Trophoblast cell (in vitro differentiated cells and primary cell): Measurements from ENCODE around the gene FAM219A.

Experiments used
- DNase-seq, 2 donors: peaks; one replicate each; pipeline ENCODE4 v3.0.0-alpha.2; 2016
- H2AFZ ChIP-seq: 2 replicates; pipeline ENCODE4 v1.6.1; 2013; ENCODE audit warnings: low read length, moderate library complexity, mild to moderate bottlenecking; ENCODE audit not compliant: insufficient read depth, poor library complexity
- H2AK5ac ChIP-seq: 2 replicates; pipeline ENCODE4 v1.6.1; 2013; ENCODE audit warnings: mild to moderate bottlenecking, low read length
- H2BK120ac ChIP-seq: 2 replicates; pipeline ENCODE4 v1.6.1; 2013; ENCODE audit warnings: low read length, mild to moderate bottlenecking, moderate library complexity; ENCODE audit not compliant: insufficient read depth, poor library complexity
- H2BK12ac ChIP-seq: 2 replicates; pipeline ENCODE4 v1.6.1; 2013; ENCODE audit warnings: mild to moderate bottlenecking, low read length, moderate library complexity
- H2BK5ac ChIP-seq: 2 replicates; pipeline ENCODE4 v1.6.1; 2013; ENCODE audit warnings: low read length, low read depth, moderate library complexity, mild to moderate bottlenecking; ENCODE audit not compliant: poor library complexity
- H3K14ac ChIP-seq: 2 replicates; pipeline ENCODE4 v1.6.1; 2013; ENCODE audit warnings: mild to moderate bottlenecking, low read length
- H3K18ac ChIP-seq: 2 replicates; pipeline ENCODE4 v1.6.1; 2013; ENCODE audit warnings: mild to moderate bottlenecking, low read length
- H3K23ac ChIP-seq: 2 replicates; pipeline ENCODE4 v1.6.1; 2013; ENCODE audit warnings: low read length
- H3K27ac ChIP-seq: 2 replicates; pipeline ENCODE4 v1.5.1; 2013; ENCODE audit warnings: low read depth, mild to moderate bottlenecking, inconsistent platforms, low read length, moderate library complexity
- H3K27me3 ChIP-seq: 2 replicates; pipeline ENCODE4 v1.6.1; 2013; ENCODE audit warnings: inconsistent platforms, mild to moderate bottlenecking, low read length, moderate library complexity; ENCODE audit not compliant: insufficient read depth
- H3K36me3 ChIP-seq, 2 experiments: 1 replicate in 1 of 2; 2 replicates in 1 of 2; pipeline ENCODE4 v1.6.1; 2013; ENCODE audit warnings: low read length in 2 of 2, mild to moderate bottlenecking in 2 of 2, moderate library complexity in 1 of 2; ENCODE audit not compliant: insufficient read depth in 2 of 2, control insufficient read depth in 1 of 2
- H3K4ac ChIP-seq: 2 replicates; pipeline ENCODE4 v1.6.1; 2013; ENCODE audit warnings: low read depth, mild to moderate bottlenecking, low read length, moderate library complexity
- H3K4me1 ChIP-seq, 2 experiments: 1 replicate in 1 of 2; 2 replicates in 1 of 2; pipeline ENCODE4 v1.6.1; 2013; ENCODE audit warnings: low read length in 2 of 2, mild to moderate bottlenecking in 2 of 2, moderate library complexity in 1 of 2; ENCODE audit not compliant: insufficient read depth in 2 of 2, control insufficient read depth in 1 of 2
- H3K4me2 ChIP-seq: 2 replicates; pipeline ENCODE4 v1.6.1; 2013; ENCODE audit warnings: inconsistent platforms, mild to moderate bottlenecking, low read length, moderate library complexity
- H3K4me3 ChIP-seq: 2 replicates; pipeline ENCODE4 v1.5.1; 2013; ENCODE audit warnings: mild to moderate bottlenecking, low read depth, low read length, inconsistent platforms
- H3K79me1 ChIP-seq: one replicate; pipeline ENCODE4 v1.6.1; 2013; ENCODE audit warnings: low read length
- H3K79me2 ChIP-seq: 2 replicates; pipeline ENCODE4 v1.6.1; 2013; ENCODE audit warnings: low read length, mild to moderate bottlenecking; ENCODE audit not compliant: control insufficient read depth, insufficient read depth, poor library complexity
- H3K9ac ChIP-seq: 2 replicates; pipeline ENCODE4 v1.6.1; 2013; ENCODE audit warnings: mild to moderate bottlenecking, low read length
- H3K9me3 ChIP-seq: 2 replicates; pipeline ENCODE4 v1.6.1; 2013; ENCODE audit warnings: low read depth, mild to moderate bottlenecking, control low read depth, inconsistent platforms, low read length; ENCODE audit not compliant: insufficient read depth
- H4K12ac ChIP-seq: 2 replicates; pipeline ENCODE4 v1.6.1; 2013; ENCODE audit warnings: low read depth, mild to moderate bottlenecking, low read length, moderate library complexity
- H4K8ac ChIP-seq: 2 replicates; pipeline ENCODE4 v1.6.1; 2013; ENCODE audit warnings: low read depth, mild to moderate bottlenecking, low read length, moderate library complexity
- H4K91ac ChIP-seq: one replicate; pipeline ENCODE4 v1.6.1; 2013; ENCODE audit warnings: low read depth, mild to moderate bottlenecking, low read length, moderate library complexity
- WGBS: extraction: QIAGEN DNeasy Blood & Tissue Kit; methylation state at CpG from one replicate; pipeline ENCODE4 v1.1.7; 2013; ENCODE audit warnings: missing lambda C conversion rate; ENCODE audit not compliant: insufficient read length, insufficient coverage; ENCODE audit errors: extremely low coverage; 5-methylcytosine and 5-hydroxymethylcytosine counted together

FAM219A gene

GRCh38 chr9:34374905-34375552, 83.3 kb downstream of the FAM219A start:
- no peak overlapping the region for H2AK5ac ChIP-seq
- H2BK120ac ChIP-seq: peak overlapping the region; percentile 13
- peak overlapping the region; percentile 82 for H3K4me2 ChIP-seq
- no peak overlapping the region for H2AFZ ChIP-seq
- H3K36me3 ChIP-seq: peaks cover 23 to 25% of the 10 kb centered on the region in 2 experiments
- no peak overlapping the region for H3K14ac ChIP-seq
- H3K4me3 ChIP-seq: no peak overlapping the region
- H3K9me3 ChIP-seq: peaks cover 23% of the 10 kb centered on the region
- H3K79me2 ChIP-seq: peaks cover 3% of the 10 kb centered on the region
- peak overlapping the region; percentile 84 for H3K27ac ChIP-seq
- H3K18ac ChIP-seq: no peak overlapping the region
- no peak overlapping the region for H3K9ac ChIP-seq
- H4K8ac ChIP-seq: no peak overlapping the region
- DNase-seq: peak; percentile 65 to 81
- H3K4ac ChIP-seq: no peak overlapping the region
- H3K4me1 ChIP-seq: peaks cover 39 to 48% of the 10 kb centered on the region in 2 experiments
- no peaks in the 10 kb centered on the region for H3K27me3 ChIP-seq
- no CpG with 5 or more reads among the region's 5 CpGs for WGBS
- H2BK12ac ChIP-seq: no peak overlapping the region
- H4K91ac ChIP-seq: no peak overlapping the region
- H3K79me1 ChIP-seq: peaks cover 20% of the 10 kb centered on the region
- peak overlapping the region; percentile 10 for H2BK5ac ChIP-seq
- H4K12ac ChIP-seq: no peak overlapping the region
- H3K23ac ChIP-seq: no peak overlapping the region

DNA sequence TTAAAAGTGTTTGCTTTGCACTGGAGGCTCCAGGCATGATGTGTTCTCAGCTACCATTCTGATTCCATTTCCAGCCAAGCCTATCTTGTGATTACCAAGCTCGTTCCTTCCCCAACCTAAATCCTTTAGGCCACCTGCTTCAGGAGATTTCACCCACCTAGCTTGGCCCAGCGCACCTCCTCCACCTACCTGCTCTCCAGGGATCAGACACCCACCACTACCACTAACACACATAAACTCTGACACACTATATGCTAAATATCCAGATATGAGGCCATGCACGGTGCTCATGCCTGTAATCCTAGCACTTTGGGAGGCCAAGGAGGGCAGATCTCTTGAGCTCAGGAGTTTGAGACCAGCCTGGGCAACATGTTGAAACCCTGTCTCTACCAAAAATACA, 84.0 kb downstream of the FAM219A start:
- Histone ChIP-seq H4K91ac (peak overlapping the region; percentile 51), H3K4me3 (no peak overlapping the region), H3K18ac (peak overlapping the region; percentile 19), H3K27me3 (no peaks in the 10 kb centered on the region), H3K36me3 (peaks cover 30% of the 10 kb centered on the region in 2 experiments), H3K14ac (peak overlapping the region; percentile 37), H3K23ac (no peak overlapping the region), H4K12ac (no peak overlapping the region), H3K9ac (no peak overlapping the region), H2BK5ac (no peak overlapping the region), H2AK5ac (peak overlapping the region; percentile 80), H3K4me1 (peaks cover 35 to 45% of the 10 kb centered on the region in 2 experiments), H3K27ac (no peak overlapping the region), H3K9me3 (peaks cover 26% of the 10 kb centered on the region), H2BK120ac (peak overlapping the region; percentile 12), H2BK12ac (peak overlapping the region; percentile 70), H3K4me2 (no peak overlapping the region), H2AFZ (no peak overlapping the region), H3K79me1 (peaks cover 20% of the 10 kb centered on the region), H4K8ac (peak overlapping the region; percentile 5), H3K79me2 (peaks cover 3% of the 10 kb centered on the region), H3K4ac (peak overlapping the region; percentile 27)
- DNase-seq: no peak
- no CpG with 5 or more reads among the region's 3 CpGs for WGBS

- peaks cover 35 to 45% of the 10 kb centered on the region in 2 experiments for H3K4me1 ChIP-seq
- H3K4me3 ChIP-seq: no peak overlapping the region
- DNase-seq: no peak
- peak overlapping the region; percentile 58 for H3K18ac ChIP-seq
- H2AK5ac ChIP-seq: peak overlapping the region; percentile 49
- no peak overlapping the region for H4K12ac ChIP-seq
- H2BK120ac ChIP-seq: no peak overlapping the region
- H3K14ac ChIP-seq: peak overlapping the region; percentile 25
- H3K79me1 ChIP-seq: peaks cover 20% of the 10 kb centered on the region
- WGBS: no CpG with 5 or more reads among the region's 2 CpGs
- peak overlapping the region; percentile 64 for H4K91ac ChIP-seq
- H3K79me2 ChIP-seq: peaks cover 3% of the 10 kb centered on the region
- H3K4me2 ChIP-seq: no peak overlapping the region
- H3K27ac ChIP-seq: no peak overlapping the region
- peak overlapping the region; percentile 27 for H3K4ac ChIP-seq
- peaks cover 26% of the 10 kb centered on the region for H3K9me3 ChIP-seq
- no peak overlapping the region for H4K8ac ChIP-seq
- H3K23ac ChIP-seq: no peak overlapping the region
- no peak overlapping the region for H3K9ac ChIP-seq
- no peak overlapping the region for H2AFZ ChIP-seq
- H3K27me3 ChIP-seq: no peaks in the 10 kb centered on the region
- H3K36me3 ChIP-seq: peaks cover 30 to 34% of the 10 kb centered on the region in 2 experiments
- peak overlapping the region; percentile 17 for H2BK5ac ChIP-seq
- H2BK12ac ChIP-seq: peak overlapping the region; percentile 71
Measured at GRCh38 chr9:34373749-34374148, 84.6 kb downstream of the FAM219A start.

- H4K8ac ChIP-seq: peak overlapping the region; percentile 30
- H3K14ac ChIP-seq: peak overlapping the region; percentile 17
- peak; percentile 98 for DNase-seq
- peak overlapping the region; percentile 27 for H3K18ac ChIP-seq
- peaks cover 3% of the 10 kb centered on the region for H3K79me2 ChIP-seq
- H3K4ac ChIP-seq: peak overlapping the region; percentile 7
- H3K27ac ChIP-seq: peak overlapping the region; percentile 76
- no CpG with 5 or more reads among the region's 41 CpGs for WGBS
- H4K91ac ChIP-seq: peak overlapping the region; percentile 9
- H3K4me3 ChIP-seq: no peak overlapping the region
- peaks cover 20% of the 10 kb centered on the region for H3K79me1 ChIP-seq
- H2BK120ac ChIP-seq: peak overlapping the region; percentile 15
- no peak overlapping the region for H3K4me2 ChIP-seq
- peaks cover 31% of the 10 kb centered on the region for H3K9me3 ChIP-seq
- no peak overlapping the region for H2BK5ac ChIP-seq
- peak overlapping the region; percentile 67 for H2AK5ac ChIP-seq
- H3K23ac ChIP-seq: no peak overlapping the region
- H3K9ac ChIP-seq: no peak overlapping the region
- no peak overlapping the region for H4K12ac ChIP-seq
- H2AFZ ChIP-seq: no peak overlapping the region
- H3K36me3 ChIP-seq: peaks cover 33 to 39% of the 10 kb centered on the region in 2 experiments
- H2BK12ac ChIP-seq: no peak overlapping the region
- H3K4me1 ChIP-seq: peaks cover 35 to 45% of the 10 kb centered on the region in 2 experiments
- H3K27me3 ChIP-seq: no peaks in the 10 kb centered on the region
Measured at GRCh38 chr9:34372467-34373011, 85.8 kb downstream of the FAM219A start.
